ENCODE data around the gene MEF2D.
A peak's percentile ranks its signal among the peaks of the same experiment; 100 is the strongest.

The MEF2D gene

GRCh38 chr1:156498432-156499193 is 2.0 kb downstream of the MEF2D start:
- Histone ChIP-seq H4K8ac (ENCODE audit: low read depth, low read length) (no peak overlapping the region), H3K4me2 (ENCODE audit: low read length) (peak overlapping the region; percentile 95), H3K27me3 (ENCODE audit: insufficient read depth, low read length, poor library complexity) (no peaks in the 10 kb centered on the region), H3K4me3 (ENCODE audit: low read length) (peak overlapping the region; percentile 55), H2AK5ac (ENCODE audit: low read length) (peak overlapping the region; percentile 72), H3K36me3 (ENCODE audit: control insufficient read depth, insufficient read depth, low read length) (no peaks in the 10 kb centered on the region), H3K79me2 (ENCODE audit: control insufficient read depth, insufficient read depth, low read length) (peaks cover 38% of the 10 kb centered on the region), H3K9ac (ENCODE audit: low read length) (peak overlapping the region; percentile 62), H3K27ac (ENCODE audit: low read depth, low read length) (no peak overlapping the region), H2BK15ac (replicated peaks; ENCODE audit: low read depth) (no peak overlapping the region), H2BK5ac (ENCODE audit: low read length) (no peak overlapping the region), H2BK120ac (ENCODE audit: low read depth, low read length) (no peak overlapping the region), H3K79me1 (ENCODE audit: low read length) (peaks cover 27% of the 10 kb centered on the region), H3K4ac (ENCODE audit: low read depth, low read length) (no peak overlapping the region), H4K5ac (ENCODE audit: low read length) (no peak overlapping the region), H3K23ac (ENCODE audit: low read length) (no peak overlapping the region), H3K4me1 (ENCODE audit: control insufficient read depth, low read depth, low read length) (peaks cover 20% of the 10 kb centered on the region), H3K56ac (ENCODE audit: low read length) (peak overlapping the region; percentile 77), H3K18ac (ENCODE audit: low read length) (no peak overlapping the region)
- no CpG with 5 or more reads among the region's 12 CpGs for WGBS (ENCODE audit: extremely low coverage, insufficient coverage, low lambda C conversion rate)
- DNase-seq = peak; percentile 55

- WGBS (ENCODE audit: extremely low coverage, insufficient coverage, low lambda C conversion rate) = no CpG with 5 or more reads among the region's 5 CpGs
- H3K4me3 ChIP-seq (ENCODE audit: low read length) = no peak overlapping the region
- H2BK5ac ChIP-seq (ENCODE audit: low read length) = no peak overlapping the region
- no peak overlapping the region for H3K23ac ChIP-seq (ENCODE audit: low read length)
- H2BK15ac ChIP-seq (replicated peaks; ENCODE audit: low read depth) = no peak overlapping the region
- H3K18ac ChIP-seq (ENCODE audit: low read length) = no peak overlapping the region
- peak overlapping the region; percentile 45 for H3K9ac ChIP-seq (ENCODE audit: low read length)
- no peak overlapping the region for H3K4me2 ChIP-seq (ENCODE audit: low read length)
- H4K8ac ChIP-seq (ENCODE audit: low read depth, low read length) = no peak overlapping the region
- H3K4me1 ChIP-seq (ENCODE audit: control insufficient read depth, low read depth, low read length) = peaks cover 21% of the 10 kb centered on the region
- H2AK5ac ChIP-seq (ENCODE audit: low read length) = peak overlapping the region; percentile 72
- H3K79me1 ChIP-seq (ENCODE audit: low read length) = peaks cover 30% of the 10 kb centered on the region
- peak overlapping the region; percentile 54 for H3K56ac ChIP-seq (ENCODE audit: low read length)
- no peaks in the 10 kb centered on the region for H3K27me3 ChIP-seq (ENCODE audit: insufficient read depth, low read length, poor library complexity)
- no peak overlapping the region for H2BK120ac ChIP-seq (ENCODE audit: low read depth, low read length)
- DNase-seq = no peak
- no peak overlapping the region for H4K5ac ChIP-seq (ENCODE audit: low read length)
- H3K36me3 ChIP-seq (ENCODE audit: control insufficient read depth, insufficient read depth, low read length) = no peaks in the 10 kb centered on the region
- no peak overlapping the region for H3K27ac ChIP-seq (ENCODE audit: low read depth, low read length)
- peaks cover 40% of the 10 kb centered on the region for H3K79me2 ChIP-seq (ENCODE audit: control insufficient read depth, insufficient read depth, low read length)
- no peak overlapping the region for H3K4ac ChIP-seq (ENCODE audit: low read depth, low read length)
These were observed 2.7 kb downstream of the MEF2D start for GRCh38 chr1:156497743-156498431.

- Histone ChIP-seq H3K4ac (ENCODE audit: low read depth, low read length) (no peak overlapping the region), H3K79me2 (ENCODE audit: control insufficient read depth, insufficient read depth, low read length) (peaks cover 40% of the 10 kb centered on the region), H3K23ac (ENCODE audit: low read length) (no peak overlapping the region), H2BK15ac (replicated peaks; ENCODE audit: low read depth) (no peak overlapping the region), H3K27ac (ENCODE audit: low read depth, low read length) (no peak overlapping the region), H3K79me1 (ENCODE audit: low read length) (peaks cover 32% of the 10 kb centered on the region), H3K4me1 (ENCODE audit: control insufficient read depth, low read depth, low read length) (peaks cover 18% of the 10 kb centered on the region), H3K18ac (ENCODE audit: low read length) (no peak overlapping the region), H2AK5ac (ENCODE audit: low read length) (no peak overlapping the region), H4K8ac (ENCODE audit: low read depth, low read length) (no peak overlapping the region), H3K56ac (ENCODE audit: low read length) (no peak overlapping the region), H4K5ac (ENCODE audit: low read length) (no peak overlapping the region), H2BK5ac (ENCODE audit: low read length) (no peak overlapping the region), H3K4me3 (ENCODE audit: low read length) (no peak overlapping the region), H3K27me3 (ENCODE audit: insufficient read depth, low read length, poor library complexity) (no peaks in the 10 kb centered on the region), H2BK120ac (ENCODE audit: low read depth, low read length) (no peak overlapping the region), H3K36me3 (ENCODE audit: control insufficient read depth, insufficient read depth, low read length) (no peaks in the 10 kb centered on the region), H3K9ac (ENCODE audit: low read length) (no peak overlapping the region), H3K4me2 (ENCODE audit: low read length) (no peak overlapping the region)
- no CpG with 5 or more reads among the region's 11 CpGs for WGBS (ENCODE audit: extremely low coverage, insufficient coverage, low lambda C conversion rate)
- DNase-seq = no peak
These were observed 3.4 kb downstream of the MEF2D start for GRCh38 chr1:156497078-156497742.

- H3K27me3 ChIP-seq (ENCODE audit: insufficient read depth, low read length, poor library complexity) = no peaks in the 10 kb centered on the region
- no peak overlapping the region for H3K9ac ChIP-seq (ENCODE audit: low read length)
- H2BK15ac ChIP-seq (replicated peaks; ENCODE audit: low read depth) = no peak overlapping the region
- no peak overlapping the region for H4K8ac ChIP-seq (ENCODE audit: low read depth, low read length)
- no CpG with 5 or more reads among the region's 10 CpGs for WGBS (ENCODE audit: extremely low coverage, insufficient coverage, low lambda C conversion rate)
- H3K4me2 ChIP-seq (ENCODE audit: low read length) = no peak overlapping the region
- peaks cover 32% of the 10 kb centered on the region for H3K79me1 ChIP-seq (ENCODE audit: low read length)
- H3K79me2 ChIP-seq (ENCODE audit: control insufficient read depth, insufficient read depth, low read length) = peaks cover 40% of the 10 kb centered on the region
- H3K4ac ChIP-seq (ENCODE audit: low read depth, low read length) = no peak overlapping the region
- peak overlapping the region; percentile 48 for H3K23ac ChIP-seq (ENCODE audit: low read length)
- no peak overlapping the region for H3K18ac ChIP-seq (ENCODE audit: low read length)
- DNase-seq = no peak
- no peak overlapping the region for H2BK120ac ChIP-seq (ENCODE audit: low read depth, low read length)
- no peak overlapping the region for H3K4me3 ChIP-seq (ENCODE audit: low read length)
- no peak overlapping the region for H2AK5ac ChIP-seq (ENCODE audit: low read length)
- no peak overlapping the region for H4K5ac ChIP-seq (ENCODE audit: low read length)
- H3K56ac ChIP-seq (ENCODE audit: low read length) = peak overlapping the region; percentile 43
- no peak overlapping the region for H3K27ac ChIP-seq (ENCODE audit: low read depth, low read length)
- no peak overlapping the region for H2BK5ac ChIP-seq (ENCODE audit: low read length)
- H3K4me1 ChIP-seq (ENCODE audit: control insufficient read depth, low read depth, low read length) = peaks cover 16% of the 10 kb centered on the region
- H3K36me3 ChIP-seq (ENCODE audit: control insufficient read depth, insufficient read depth, low read length) = no peaks in the 10 kb centered on the region
These were observed 4.3 kb downstream of the MEF2D start for GRCh38 chr1:156496211-156496761.

- H3K4me1 ChIP-seq (ENCODE audit: control insufficient read depth, low read depth, low read length) = peaks cover 23% of the 10 kb centered on the region
- no peak for DNase-seq
These were observed 5.0 kb downstream of the MEF2D start for GRCh38 chr1:156495401-156496140.

More at GRCh38 chr1:156495401-156496140, 5.0 kb downstream of the MEF2D start:
- no peak overlapping the region for H3K18ac ChIP-seq (ENCODE audit: low read length)
- H3K4me2 ChIP-seq (ENCODE audit: low read length) = no peak overlapping the region
- no peak overlapping the region for H3K4me3 ChIP-seq (ENCODE audit: low read length)
- no peak overlapping the region for H4K8ac ChIP-seq (ENCODE audit: low read depth, low read length)
- no peaks in the 10 kb centered on the region for H3K27me3 ChIP-seq (ENCODE audit: insufficient read depth, low read length, poor library complexity)
- H3K79me2 ChIP-seq (ENCODE audit: control insufficient read depth, insufficient read depth, low read length) = peaks cover 40% of the 10 kb centered on the region
- no peak overlapping the region for H3K23ac ChIP-seq (ENCODE audit: low read length)
- H4K5ac ChIP-seq (ENCODE audit: low read length) = no peak overlapping the region
- no CpG with 5 or more reads among the region's 9 CpGs for WGBS (ENCODE audit: extremely low coverage, insufficient coverage, low lambda C conversion rate)
- no peak overlapping the region for H2BK15ac ChIP-seq (replicated peaks; ENCODE audit: low read depth)
- no peak overlapping the region for H3K9ac ChIP-seq (ENCODE audit: low read length)
- peaks cover 34% of the 10 kb centered on the region for H3K79me1 ChIP-seq (ENCODE audit: low read length)
- H3K36me3 ChIP-seq (ENCODE audit: control insufficient read depth, insufficient read depth, low read length) = no peaks in the 10 kb centered on the region
- H2AK5ac ChIP-seq (ENCODE audit: low read length) = no peak overlapping the region
- H3K4ac ChIP-seq (ENCODE audit: low read depth, low read length) = no peak overlapping the region
- H2BK120ac ChIP-seq (ENCODE audit: low read depth, low read length) = no peak overlapping the region
- H2BK5ac ChIP-seq (ENCODE audit: low read length) = no peak overlapping the region
- no peak overlapping the region for H3K27ac ChIP-seq (ENCODE audit: low read depth, low read length)
- H3K56ac ChIP-seq (ENCODE audit: low read length) = peak overlapping the region; percentile 43

Data from mesendoderm (in vitro differentiated cells).